GM18508 (cell line): Measurements from ENCODE around the gene ZNF71.
A peak's percentile ranks its signal among the peaks of the same experiment; 100 is the strongest.

ENCODE experiments used
- ATAC-seq: cut with Tn5 transposase; IDR thresholded peaks from one replicate; pipeline ENCODE4 v1.9.1; 2021; ENCODE audit warnings: moderate number of reproducible peaks; ENCODE audit not compliant: insufficient read depth, unreplicated experiment

Gene ZNF71

GRCh38 chr19:56594783-56595547, at the start of gene ZNF71:
TSS of gene ZNF71 (plus strand) at chr19:56595302. CDS start at chr19:56601559, 6,257 bp downstream.
- ATAC-seq, result no peak

GRCh38 chr19:56547535-56547934, 47.6 kb upstream of the ZNF71 start:
- ATAC-seq, result no peak

- ATAC-seq, result no peak
These were observed 40.7 kb upstream of the ZNF71 start for GRCh38 chr19:56554272-56554869.

- no peak for ATAC-seq
These were observed 32.3 kb upstream of the ZNF71 start for GRCh38 chr19:56562766-56563165.

- peak; percentile 17 for ATAC-seq
These were observed 28.2 kb upstream of the ZNF71 start for GRCh38 chr19:56566904-56567273.

- peak; percentile 85 for ATAC-seq
These were observed 27.6 kb upstream of the ZNF71 start, which contains the start of gene ZNF470 for GRCh38 chr19:56567274-56568120. TSS of gene ZNF470 (plus strand) at chr19:56567468. CDS start at chr19:56570312, 2,844 bp downstream.

- no peak for ATAC-seq
These were observed 22.5 kb upstream of the ZNF71 start for GRCh38 chr19:56572589-56572988.

- ATAC-seq, result no peak
These were observed 21.2 kb upstream of the ZNF71 start for GRCh38 chr19:56573914-56574313.

- ATAC-seq, result no peak
These were observed 17.1 kb upstream of the ZNF71 start for GRCh38 chr19:56577719-56578602.

- ATAC-seq, result no peak
These were observed 688 bp upstream of the ZNF71 start for GRCh38 chr19:56594446-56594782.

- no peak for ATAC-seq
These were observed 422 bp downstream of the ZNF71 start for GRCh38 chr19:56595548-56595899.

GRCh38 chr19:56596676-56597075, 1.6 kb downstream of the ZNF71 start:
- no peak for ATAC-seq

- no peak for ATAC-seq
These were observed 2.6 kb downstream of the ZNF71 start for GRCh38 chr19:56597696-56598095.

GRCh38 chr19:56601375-56601774, 6.3 kb downstream of the ZNF71 start:
- no peak for ATAC-seq

- no peak for ATAC-seq
These were observed 8.7 kb downstream of the ZNF71 start for GRCh38 chr19:56603829-56604228.

GRCh38 chr19:56608274-56608964, 13.3 kb downstream of the ZNF71 start:
- ATAC-seq, result no peak

GRCh38 chr19:56611288-56611687, 16.2 kb downstream of the ZNF71 start:
- ATAC-seq, result no peak

GRCh38 chr19:56612737-56613136, 17.6 kb downstream of the ZNF71 start:
- ATAC-seq, result no peak

GRCh38 chr19:56613639-56614038, 18.5 kb downstream of the ZNF71 start:
- ATAC-seq, result no peak

GRCh38 chr19:56617531-56617930, 22.4 kb downstream of the ZNF71 start:
- ATAC-seq, result no peak
